Gastrocnemius medialis (tissue), 4 donors: ENCODE results near the gene THBS3.

Experiments
- CTCF ChIP-seq, 5 experiments: fragments of 450-650 bp in 3 of 5; fragments of 200-600 bp in 2 of 5; sonication (generic) in 2 of 5; IDR thresholded peaks in 4 of 5; conservative IDR thresholded peaks in 1 of 5; 1 replicate in 4 of 5; 2 replicates in 1 of 5; pipeline ENCODE4 v1.5.1; 2016 to 2019; ENCODE audit warnings: antibody characterized with exemption in 5 of 5, mild to moderate bottlenecking in 3 of 5, moderate library complexity in 3 of 5
- POLR2A ChIP-seq, 2 donors: fragments of 450-650 bp; IDR thresholded peaks; one replicate each; pipeline ENCODE4 v1.6.1; 2017; ENCODE audit warnings: antibody characterized with exemption in 2 of 2, mild to moderate bottlenecking in 2 of 2, moderate library complexity in 2 of 2

- TF ChIP-seq CTCF (IDR thresholded peaks at IDR 0.05 in 4 of 5, conservative IDR thresholded peaks at IDR 0.05 in 1 of 5) (no peak), POLR2A (IDR thresholded peaks at IDR 0.05) (no peak)
These were observed 29.1 kb downstream of the THBS3 start for GRCh38 chr1:155178441-155179111.
